K562 (cell line): Measurements from ENCODE around the gene SPATC1L. TPM values are rescaled to one million over a fixed set of nuclear protein-coding genes. Genes with fewer than 3 reads are reported as not detected.

Experiments
- CBFA2T2 ChIP-seq: fragments of 450-650 bp; conservative IDR thresholded peaks from 2 replicates; pipeline ENCODE4 v1.6.1; 2017; ENCODE audit warnings: mild to moderate bottlenecking
- DMBX1 ChIP-seq: fragments of 250-450 bp; sonication (Bioruptor Pico); IDR thresholded peaks from 2 replicates; pipeline ENCODE4 v1.8.0; 2022; ENCODE audit warnings: inconsistent platforms, mild to moderate bottlenecking, moderate library complexity, borderline replicate concordance
- EGR1 ChIP-seq: fragments of 450-650 bp; conservative IDR thresholded peaks from 2 replicates; pipeline ENCODE4 v1.6.1; 2017; ENCODE audit warnings: mild to moderate bottlenecking
- ESRRA ChIP-seq: fragments of 450-650 bp; IDR thresholded peaks from 2 replicates; pipeline ENCODE4 v1.6.1; 2014; ENCODE audit warnings: low read depth, mild to moderate bottlenecking, moderate library complexity, borderline replicate concordance
- GABPB1 ChIP-seq: sonication (generic); formaldehyde crosslinking; IDR thresholded peaks from 2 replicates; pipeline ENCODE4 v1.8.0; 2022; ENCODE audit warnings: mild to moderate bottlenecking, missing genetic modification reagents
- GTF2A2 ChIP-seq: IDR thresholded peaks from 2 replicates; pipeline ENCODE4 v1.6.1; 2016; ENCODE audit warnings: mild to moderate bottlenecking, missing genetic modification characterization, missing compliant biosample characterization
- HDAC2 ChIP-seq: fragments of 450-650 bp; IDR thresholded peaks from 2 replicates; pipeline ENCODE4 v1.6.1; 2016; ENCODE audit warnings: mild to moderate bottlenecking
- HDGF ChIP-seq: fragments of 450-650 bp; IDR thresholded peaks from 2 replicates; pipeline ENCODE4 v1.6.1; 2016
- HSF4 ChIP-seq: fragments of 250-450 bp; sonication (Bioruptor Pico); IDR thresholded peaks from 2 replicates; pipeline ENCODE4 v2.1.2; 2022; ENCODE audit warnings: mild to moderate bottlenecking, moderate library complexity, borderline replicate concordance
- JUNB ChIP-seq: fragments of 450-650 bp; formaldehyde crosslinking; conservative IDR thresholded peaks from 2 replicates; pipeline ENCODE4 v1.4.0; 2020; ENCODE audit warnings: mild to moderate bottlenecking
- MAFF ChIP-seq: IDR thresholded peaks from 2 replicates; pipeline ENCODE4 v1.6.1; 2012; ENCODE audit warnings: low read length, improper control_type of control experiment
- MCM5 ChIP-seq: fragments of 450-650 bp; IDR thresholded peaks from 2 replicates; pipeline ENCODE4 v1.6.1; 2016; ENCODE audit warnings: low read depth
- NFRKB ChIP-seq: fragments of 450-650 bp; IDR thresholded peaks from 2 replicates; pipeline ENCODE4 v1.6.1; 2016; ENCODE audit warnings: low read depth
- NR2C1 ChIP-seq, 2 experiments: fragments of 450-650 bp; IDR thresholded peaks; 2 replicates each; pipeline ENCODE4 v1.6.1; 2017; ENCODE audit warnings: mild to moderate bottlenecking in 2 of 2, antibody characterized with exemption in 1 of 2, inconsistent platforms in 1 of 2, missing compliant biosample characterization in 1 of 2, missing genetic modification characterization in 1 of 2
- POLR2A ChIP-seq: fragments of 450-650 bp; conservative IDR thresholded peaks from 2 replicates; pipeline ENCODE4 v1.6.1; 2016
- RFX5 ChIP-seq: IDR thresholded peaks from 2 replicates; pipeline ENCODE4 v1.6.1; 2011; ENCODE audit warnings: low read depth, mild to moderate bottlenecking, improper control_type of control experiment, low read length
- RUNX1 ChIP-seq: sonication (generic); IDR thresholded peaks from 2 replicates; pipeline ENCODE4 v1.6.1; 2016; ENCODE audit warnings: antibody characterized with exemption, low read depth
- SLC30A9 ChIP-seq: fragments of 250-450 bp; sonication (Bioruptor Pico); IDR thresholded peaks from 2 replicates; pipeline ENCODE4 v1.8.0; 2022; ENCODE audit warnings: mild to moderate bottlenecking, moderate library complexity
- SRSF7 ChIP-seq: fragments of 200-400 bp; formaldehyde crosslinking; optimal IDR thresholded peaks from 2 replicates; pipeline ENCODE3; 2017; ENCODE audit warnings: mild to moderate bottlenecking, low read depth, low read length
- XRCC3 ChIP-seq: fragments of 450-650 bp; IDR thresholded peaks from 2 replicates; pipeline ENCODE4 v1.6.1; 2017; ENCODE audit warnings: mild to moderate bottlenecking, moderate library complexity
- ZNF174 ChIP-seq: fragments of 250-450 bp; sonication (Bioruptor Pico); IDR thresholded peaks from 2 replicates; pipeline ENCODE4 v1.4.0; 2020; ENCODE audit warnings: mild to moderate bottlenecking
- ZNF217 ChIP-seq: sonication (generic); formaldehyde crosslinking; IDR thresholded peaks from 2 replicates; pipeline ENCODE4 v1.8.0; 2022; ENCODE audit warnings: mild to moderate bottlenecking, missing genetic modification reagents
- ZNF23 ChIP-seq: fragments of 250-450 bp; sonication (Bioruptor Pico); IDR thresholded peaks from 2 replicates; pipeline ENCODE4 v1.4.0; 2020; ENCODE audit warnings: mild to moderate bottlenecking
- ZNF263 ChIP-seq: sonication (generic); formaldehyde crosslinking; IDR thresholded peaks from 2 replicates; pipeline ENCODE4 v1.8.0; 2022; ENCODE audit warnings: mild to moderate bottlenecking, missing genetic modification reagents, borderline replicate concordance
- ZNF639 ChIP-seq, 2 experiments: fragments of 200-800 bp in 1 of 2; sonication (Bioruptor generic) in 1 of 2; sonication (generic) in 1 of 2; formaldehyde crosslinking in 1 of 2; IDR thresholded peaks in 1 of 2; conservative IDR thresholded peaks in 1 of 2; 2 replicates each; pipeline versions ENCODE4 v1.5.0 to v1.6.1; 2016 to 2020; ENCODE audit warnings: missing compliant biosample characterization in 1 of 2, missing genetic modification characterization in 1 of 2, missing genetic modification reagents in 1 of 2
- ZNF668 ChIP-seq: fragments of 250-450 bp; sonication (Bioruptor Pico); IDR thresholded peaks from 2 replicates; pipeline ENCODE4 v1.8.0; 2022; ENCODE audit warnings: mild to moderate bottlenecking, inconsistent platforms
- ZNF699 ChIP-seq: fragments of 250-450 bp; sonication (Bioruptor Pico); IDR thresholded peaks from 2 replicates; pipeline ENCODE4 v1.8.0; 2021; ENCODE audit warnings: mild to moderate bottlenecking, moderate library complexity; ENCODE audit not compliant: insufficient replicate concordance
- polyA plus RNA-seq, 8 experiments: library from polyadenylated mRNA; depleted of rRNA in 4 of 8; stranded (reverse) in 5 of 8; unstranded in 3 of 8; fragments of >200 nt; fragmentation: Nextera tagmentation in 2 of 8; fragmentation: Illumina TruSeq in 1 of 8; extraction: Ambion mirVana in 2 of 8; extraction: Trizol in 1 of 8; gene quantifications; 2 replicates each; pipeline versions ENCODE4 v1.2.1 to v1.2.3, GENCODE V29; 2011 to 2014; ENCODE audit warnings: inconsistent platforms in 1 of 8, missing spikeins in 1 of 8
- total RNA-seq, 7 experiments: library from RNA; depleted of rRNA in 6 of 7; stranded (reverse); fragments of >200 nt in 6 of 7; fragmentation: Illumina TruSeq in 2 of 7; extraction: Trizol in 2 of 7; gene quantifications; 2 replicates each; pipeline versions ENCODE4 v1.2.1 to v1.2.3, GENCODE V29; 2011 to 2021; ENCODE audit warnings: low replicate concordance in 1 of 7
- TF ChIP-seq, protein P1 (sequence below): fragments of 250-450 bp; sonication (Bioruptor Pico); IDR thresholded peaks from 2 replicates; pipeline ENCODE4 v1.8.0; 2021; ENCODE audit warnings: mild to moderate bottlenecking, moderate library complexity

Gene SPATC1L
- total and polyA plus RNA-seq, 9 of the 15 experiments (the other 6 are each of a cell fraction or from before 2014, with no cell fraction given) = 0.14 to 121 (median 34.0) TPM; not detected in 1

- no peak for TF ChIP-seq DMBX1
- TF ChIP-seq CBFA2T2 = peak; percentile 28
- TF ChIP-seq ZNF639 (CRISPR knock-in tag; conservative IDR thresholded peaks at IDR 0.05 in 1 of 2, IDR thresholded peaks at IDR 0.05 in 1 of 2) = 0 out of 4 replicates have a peak, but pooled peaks of 1 of the 2 experiments have one; percentile 18
- TF ChIP-seq RFX5 = no peak
- TF ChIP-seq ZNF263 = peak; percentile 43; the same call in 1 of the 2 replicates
- no peak for TF ChIP-seq POLR2A
- TF ChIP-seq SLC30A9 (CRISPR knock-in tag) = no peak
- TF ChIP-seq GABPB1 (CRISPR knock-in tag) = no peak
- no peak for TF ChIP-seq ZNF174
- TF ChIP-seq ZNF668 (CRISPR knock-in tag) = no peak
- TF ChIP-seq JUNB = peak; percentile 94
- no peak for TF ChIP-seq ZNF23 (CRISPR knock-in tag)
- TF ChIP-seq, protein P1, sequence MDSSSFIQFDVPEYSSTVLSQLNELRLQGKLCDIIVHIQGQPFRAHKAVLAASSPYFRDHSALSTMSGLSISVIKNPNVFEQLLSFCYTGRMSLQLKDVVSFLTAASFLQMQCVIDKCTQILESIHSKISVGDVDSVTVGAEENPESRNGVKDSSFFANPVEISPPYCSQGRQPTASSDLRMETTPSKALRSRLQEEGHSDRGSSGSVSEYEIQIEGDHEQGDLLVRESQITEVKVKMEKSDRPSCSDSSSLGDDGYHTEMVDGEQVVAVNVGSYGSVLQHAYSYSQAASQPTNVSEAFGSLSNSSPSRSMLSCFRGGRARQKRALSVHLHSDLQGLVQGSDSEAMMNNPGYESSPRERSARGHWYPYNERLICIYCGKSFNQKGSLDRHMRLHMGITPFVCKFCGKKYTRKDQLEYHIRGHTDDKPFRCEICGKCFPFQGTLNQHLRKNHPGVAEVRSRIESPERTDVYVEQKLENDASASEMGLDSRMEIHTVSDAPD (CRISPR knock-in tag) = no peak
- no peak for TF ChIP-seq ZNF217
- peak; percentile 73 for TF ChIP-seq MAFF
- TF ChIP-seq HDGF = peak; percentile 82; the same call in 1 of the 2 replicates
- TF ChIP-seq ZNF699 (CRISPR knock-in tag) = no peak
- TF ChIP-seq GTF2A2 = no peak
- TF ChIP-seq NFRKB = no peak
- no peak for TF ChIP-seq MCM5
- TF ChIP-seq RUNX1 = no peak
- peak; percentile 16; the same call in 1 of the 2 replicates for TF ChIP-seq NR2C1 (IDR thresholded peaks at IDR 0.05)
- peak; percentile 45; the same call in 1 of the 2 replicates for TF ChIP-seq NR2C1 (tag; IDR thresholded peaks at IDR 0.05)
- TF ChIP-seq HSF4 (CRISPR knock-in tag) = no peak
- TF ChIP-seq SRSF7 = no peak
- TF ChIP-seq ESRRA = peak; percentile 85
- peak; percentile 68 for TF ChIP-seq EGR1
- TF ChIP-seq XRCC3 = no peak
- TF ChIP-seq HDAC2 = peak; percentile 65; the same call in 1 of the 2 replicates
Measured at GRCh38 chr21:46188226-46189212, 4.3 kb upstream of the SPATC1L start (continued).
